Glomerular visceral epithelial cell (primary cell): ENCODE measurements around the gene TRMT44.
"Not testable (repeated sequence)": the region's sequence is repeated elsewhere in the genome, so short reads cannot be mapped to it uniquely, and the experiment has no call there.

Source experiments
- DNase-seq: peaks from one replicate; pipeline ENCODE4 v3.0.0-alpha.2; 2016; ENCODE audit errors: extremely low spot score

TRMT44 gene

GRCh38 chr4:8513080-8513479 is 72.5 kb downstream of the TRMT44 start:
- DNase-seq = not testable (repeated sequence)

GRCh38 chr4:8513931-8514330 is 73.4 kb downstream of the TRMT44 start:
- no peak for DNase-seq

- no peak for DNase-seq
Measured at GRCh38 chr4:8514391-8514790, 73.8 kb downstream of the TRMT44 start.

GRCh38 chr4:8515316-8516060 is 74.9 kb downstream of the TRMT44 start:
- no peak for DNase-seq

- DNase-seq = no peak
Measured at GRCh38 chr4:8516061-8516573, 75.5 kb downstream of the TRMT44 start.

- no peak for DNase-seq
Measured at GRCh38 chr4:8516996-8517550, 76.5 kb downstream of the TRMT44 start.

- no peak for DNase-seq
Measured at GRCh38 chr4:8517946-8518345, 77.4 kb downstream of the TRMT44 start.

GRCh38 chr4:8522160-8523120 is 81.9 kb downstream of the TRMT44 start:
- no peak for DNase-seq

- DNase-seq = no peak
Measured at GRCh38 chr4:8523175-8523574, 82.6 kb downstream of the TRMT44 start.

- DNase-seq = no peak
Measured at GRCh38 chr4:8523766-8524165, 83.2 kb downstream of the TRMT44 start.

- DNase-seq = no peak
Measured at GRCh38 chr4:8524595-8525382, 84.2 kb downstream of the TRMT44 start.

GRCh38 chr4:8525383-8526120 is 85.0 kb downstream of the TRMT44 start:
- DNase-seq = no peak
